HL-60 (cell line): Measurements from ENCODE around the gene RMND5B.

Experiments used
- CTCF ChIP-seq: IDR thresholded peaks from one replicate; pipeline ENCODE4 v1.5.1; 2011; ENCODE audit warnings: low read length, control low read depth, inconsistent platforms; ENCODE audit not compliant: insufficient read depth
- GABPA ChIP-seq: IDR thresholded peaks from 2 replicates; pipeline ENCODE4 v1.6.1; 2012; ENCODE audit warnings: low read depth
- POLR2AphosphoS5 ChIP-seq: IDR thresholded peaks from 2 replicates; pipeline ENCODE4 v1.6.1; 2012; ENCODE audit warnings: low read depth
- REST ChIP-seq: IDR thresholded peaks from 2 replicates; pipeline ENCODE4 v1.6.1; 2012; ENCODE audit warnings: low read depth; ENCODE audit not compliant: insufficient replicate concordance
- SPI1 ChIP-seq: IDR thresholded peaks from 2 replicates; pipeline ENCODE4 v1.6.1; 2012; ENCODE audit warnings: low read depth, mild to moderate bottlenecking, borderline replicate concordance

GRCh38 chr5:178155065-178155464, 24.3 kb downstream of the RMND5B start:
- no peak for TF ChIP-seq CTCF
- no peak for TF ChIP-seq POLR2AphosphoS5
- TF ChIP-seq REST: no peak
- no peak for TF ChIP-seq SPI1
- no peak for TF ChIP-seq GABPA
